GM21360 (cell line): ENCODE results near the gene JMJD8.
A peak's percentile ranks its signal among the peaks of the same experiment; 100 is the strongest.
"Not testable (repeated sequence)": the region's sequence is repeated elsewhere in the genome, so short reads cannot be mapped to it uniquely, and the experiment has no call there.

Experiments used
- ATAC-seq: cut with Tn5 transposase; IDR thresholded peaks from one replicate; pipeline ENCODE4 v1.9.1; 2021; ENCODE audit warnings: mild to moderate bottlenecking, moderate library complexity; ENCODE audit not compliant: unreplicated experiment

JMJD8 gene

DNA sequence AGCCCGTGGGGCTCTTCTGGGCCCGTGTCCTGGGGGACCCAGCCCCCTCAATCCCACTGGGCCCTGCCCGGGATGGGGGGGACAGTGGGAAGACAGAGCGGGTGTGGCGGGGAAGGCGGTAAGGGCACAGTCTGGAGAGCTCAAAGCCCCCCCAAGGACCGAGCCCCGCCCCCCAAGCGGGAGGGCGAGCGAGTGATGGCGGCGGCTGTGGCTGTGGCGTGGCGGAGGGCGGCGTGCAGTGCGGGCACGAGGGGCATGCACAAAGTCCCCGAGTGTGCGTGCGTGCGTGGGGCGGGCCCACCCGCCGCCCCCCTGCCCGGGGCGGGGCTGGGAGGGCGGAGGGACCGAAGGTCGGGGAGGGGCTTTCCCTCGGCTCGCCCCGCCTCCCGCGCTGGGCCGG lies 9.6 kb upstream of the JMJD8 start:
- ATAC-seq: no peak

DNA sequence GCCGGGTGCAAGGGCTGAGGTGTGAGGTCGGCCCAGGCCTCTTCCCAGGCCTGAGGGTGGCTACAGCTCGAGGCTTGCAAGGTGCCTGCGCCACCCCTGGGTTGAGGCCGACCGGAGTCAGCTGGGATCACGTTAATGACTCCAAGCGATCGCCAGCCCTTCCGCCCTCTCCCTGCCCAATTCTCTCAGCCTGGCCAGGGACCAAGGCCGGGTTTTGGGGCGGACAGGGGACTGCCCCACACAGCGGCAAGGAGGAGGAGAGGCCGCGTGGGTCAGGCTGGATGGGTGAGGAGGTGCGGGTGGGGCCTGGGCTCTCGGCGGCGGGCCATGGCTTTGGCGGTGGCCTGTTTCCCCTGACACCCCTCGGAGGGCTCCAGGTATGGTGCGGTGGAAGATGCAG lies 9.2 kb upstream of the JMJD8 start:
- ATAC-seq: no peak

DNA sequence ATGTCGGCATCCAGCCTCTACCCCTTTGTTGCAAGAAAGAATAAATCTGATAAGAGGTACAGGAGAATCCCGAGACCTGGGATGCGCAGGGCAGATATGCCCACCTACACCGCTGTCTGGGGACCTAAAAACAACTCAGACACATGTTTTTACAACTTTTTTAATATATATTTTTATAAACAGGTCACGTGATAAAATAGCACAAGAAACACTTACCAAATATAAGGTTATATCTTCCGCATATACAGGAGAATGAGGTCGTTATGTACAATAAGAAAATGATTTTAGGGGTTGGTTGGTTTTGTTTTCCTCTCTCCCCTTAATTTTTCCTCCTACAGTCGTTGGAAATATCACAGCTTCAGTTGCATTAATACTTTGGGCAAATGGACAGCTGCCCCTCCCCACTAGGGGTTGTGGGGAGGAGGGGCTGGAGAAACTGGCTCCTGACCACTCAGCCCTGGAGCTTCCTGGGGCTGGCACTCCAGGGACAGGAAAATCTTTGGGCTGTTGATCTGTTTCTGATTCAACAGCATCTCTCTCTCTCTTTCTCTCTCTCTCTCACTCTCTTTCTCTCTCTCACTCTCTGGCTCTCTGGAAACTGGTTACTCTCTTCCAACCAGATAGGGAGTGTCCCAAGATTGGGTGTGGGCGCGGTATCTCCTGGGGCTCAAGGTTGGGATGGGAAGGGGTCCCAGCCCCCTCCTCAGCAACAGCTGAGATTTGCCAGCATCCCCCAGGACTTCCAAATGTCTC lies 8.4 kb upstream of the JMJD8 start:
- no peak for ATAC-seq

DNA sequence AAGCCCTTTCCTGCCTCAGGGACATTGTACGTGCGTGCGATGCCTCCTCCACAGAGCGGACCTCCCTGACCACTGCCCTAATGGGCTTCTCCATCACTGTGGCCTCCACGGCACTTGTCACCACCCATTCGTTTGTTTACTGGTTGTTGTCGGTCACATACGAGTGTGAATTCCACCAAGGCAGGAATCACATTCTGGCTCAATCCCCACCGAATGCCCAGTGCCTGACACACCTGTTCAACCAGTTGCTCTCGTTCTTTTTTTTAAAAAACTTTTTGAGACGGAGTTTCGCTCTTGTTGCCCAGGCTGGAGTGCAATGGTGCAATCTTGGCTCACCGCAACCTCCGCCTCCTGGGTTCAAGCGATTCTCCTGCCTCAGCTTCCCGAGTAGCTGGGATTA lies 7.1 kb upstream of the JMJD8 start:
- ATAC-seq: not testable (repeated sequence)

DNA sequence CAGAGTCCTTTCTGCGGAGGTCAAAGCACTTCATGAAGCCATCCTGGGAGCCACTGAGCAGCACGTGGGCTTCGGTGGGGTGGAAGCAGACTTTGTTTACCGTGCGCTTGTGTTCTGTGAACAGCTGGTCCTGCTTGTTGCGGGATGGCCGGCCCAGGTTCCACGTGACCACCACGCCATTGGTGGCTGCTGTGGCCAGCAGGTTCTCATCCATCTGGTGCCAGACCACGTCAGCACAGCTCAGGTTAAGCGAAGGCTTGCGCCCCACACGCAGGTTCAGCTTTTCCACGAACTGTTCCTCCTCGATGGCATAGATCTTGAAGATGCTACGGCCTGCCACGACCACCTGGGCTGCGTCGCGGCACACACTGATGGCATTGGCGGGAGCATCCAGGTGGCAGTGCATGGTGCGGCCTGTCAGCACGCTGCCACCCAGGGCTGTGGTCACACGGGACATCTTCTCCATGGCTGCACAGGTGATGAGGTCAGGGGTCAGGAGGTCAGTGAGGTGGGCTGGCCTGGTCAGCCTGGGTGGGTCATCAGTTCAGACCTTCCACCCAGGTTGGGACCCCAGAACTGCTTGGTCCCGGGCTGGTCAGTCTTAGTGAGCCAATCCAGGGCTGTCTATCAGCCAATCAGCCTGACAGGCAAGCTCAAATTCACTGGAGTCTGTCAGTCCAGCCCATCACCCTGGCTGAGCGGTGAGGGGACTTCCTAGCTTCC lies 5.2 kb upstream of the JMJD8 start:
- ATAC-seq: no peak

DNA sequence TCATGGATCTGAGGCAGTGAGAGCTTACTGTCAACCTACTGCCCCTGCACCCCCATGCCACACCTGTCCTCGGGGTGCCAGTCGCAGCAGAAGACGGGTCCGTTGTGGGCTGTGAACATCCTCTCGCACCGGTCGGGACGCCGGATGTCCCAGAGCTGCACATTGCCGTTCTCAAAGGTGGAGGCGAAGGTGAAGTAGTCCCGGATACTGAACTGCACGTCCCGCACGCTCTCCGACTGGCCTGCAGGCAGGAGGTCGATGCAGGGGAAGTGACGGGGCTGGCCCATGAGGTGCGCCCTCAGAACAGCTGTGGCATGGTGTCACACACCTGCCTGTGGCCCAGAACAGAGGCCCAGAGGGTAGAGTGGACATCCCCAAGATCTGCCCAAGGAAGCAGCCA lies 3.4 kb upstream of the JMJD8 start:
- no peak for ATAC-seq

DNA sequence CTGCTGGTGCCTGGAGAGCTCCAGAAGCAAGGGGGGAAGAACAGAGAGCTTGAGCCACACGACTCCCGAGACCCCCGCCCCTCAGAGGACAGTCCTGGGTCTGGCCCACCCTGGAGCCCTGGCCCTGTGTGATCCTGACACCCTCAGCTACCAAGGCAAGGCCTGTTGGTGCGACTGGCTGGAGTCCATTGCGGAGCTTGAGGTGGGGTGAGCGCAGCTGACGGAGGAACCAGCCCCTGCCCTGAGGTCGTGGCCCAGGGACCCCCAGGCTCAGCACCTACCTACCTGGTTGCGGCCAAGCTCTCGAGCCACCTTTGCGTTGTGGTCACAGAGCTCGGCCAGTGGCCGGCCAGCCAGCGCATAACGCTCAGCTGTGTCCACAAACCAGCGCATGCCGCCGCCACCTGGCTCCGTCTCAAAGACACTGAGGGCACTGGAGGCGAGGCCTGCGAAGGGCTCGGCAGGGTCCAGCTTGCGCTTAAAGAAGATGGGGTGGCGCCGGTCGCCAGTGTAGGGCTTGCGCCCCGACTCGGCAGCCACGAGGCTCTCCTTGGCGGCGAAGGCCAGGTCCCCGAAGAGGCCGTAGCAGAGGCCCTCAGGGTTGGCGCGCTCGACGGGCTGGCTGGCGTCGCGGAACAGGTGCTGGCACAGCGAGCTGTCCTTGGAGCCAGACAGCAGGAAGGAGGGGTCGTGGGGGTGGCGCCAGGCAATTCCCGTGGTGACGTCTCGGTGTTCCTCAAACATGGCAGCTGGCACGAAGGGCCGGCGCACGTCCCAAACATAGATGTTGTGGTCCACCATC lies 2.5 kb upstream of the JMJD8 start:
- ATAC-seq: no peak

DNA sequence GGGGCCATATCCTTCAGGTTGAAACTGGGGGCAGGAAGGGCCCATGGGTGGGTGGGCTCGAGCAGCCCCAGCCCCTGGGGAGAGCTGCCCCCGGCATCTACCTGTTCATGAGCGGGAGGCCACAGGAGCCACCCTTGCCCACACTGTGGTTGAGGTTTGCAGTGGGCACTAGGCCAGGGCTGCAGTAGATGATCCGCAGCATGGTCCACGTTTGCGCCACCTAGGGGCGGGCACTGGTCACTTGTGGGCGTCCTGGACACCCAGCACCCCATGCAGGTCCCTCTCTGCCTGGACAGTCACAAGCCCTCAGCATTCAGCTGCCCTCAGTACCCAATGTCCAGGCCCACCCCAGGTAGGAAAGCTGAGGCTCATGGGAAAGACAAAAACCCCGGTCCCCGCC lies 1.8 kb upstream of the JMJD8 start:
- ATAC-seq: no peak

DNA sequence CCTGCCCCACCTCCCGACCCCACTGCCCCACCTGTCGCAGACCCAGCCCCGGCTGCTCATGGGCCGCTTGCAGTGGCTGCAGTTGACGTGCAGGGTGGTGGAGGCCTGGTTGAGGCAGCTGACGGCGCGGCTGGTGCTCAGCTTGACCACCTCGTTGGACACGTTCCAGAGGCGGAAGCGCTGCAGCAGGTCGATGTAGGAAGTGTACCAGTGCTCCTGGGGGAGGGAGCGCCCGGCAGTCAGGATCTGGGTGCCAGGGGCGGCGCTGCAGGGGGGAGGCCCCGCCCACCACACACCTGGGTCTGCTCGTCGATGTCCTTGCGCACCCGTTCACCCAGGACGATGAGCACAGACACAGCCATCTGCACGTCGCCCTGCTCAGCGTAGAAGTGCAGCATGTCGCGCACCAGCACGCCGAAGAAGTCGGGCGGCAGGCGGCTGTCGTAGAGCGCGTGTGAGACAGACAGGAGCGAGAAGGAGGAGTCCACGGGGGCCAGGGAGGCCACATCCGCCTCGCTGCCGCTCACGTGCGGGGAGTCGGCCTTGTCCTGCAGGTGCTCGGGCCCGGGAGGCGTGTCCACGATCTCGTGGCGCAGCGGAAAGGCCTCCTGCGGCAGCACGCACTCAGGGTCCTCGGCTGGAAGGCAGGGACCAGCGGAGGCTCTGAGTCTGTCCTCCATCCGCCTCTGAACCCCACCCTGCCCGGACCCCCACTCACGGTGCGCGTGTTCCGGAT lies 995 bp upstream of the JMJD8 start:
- no peak for ATAC-seq

DNA sequence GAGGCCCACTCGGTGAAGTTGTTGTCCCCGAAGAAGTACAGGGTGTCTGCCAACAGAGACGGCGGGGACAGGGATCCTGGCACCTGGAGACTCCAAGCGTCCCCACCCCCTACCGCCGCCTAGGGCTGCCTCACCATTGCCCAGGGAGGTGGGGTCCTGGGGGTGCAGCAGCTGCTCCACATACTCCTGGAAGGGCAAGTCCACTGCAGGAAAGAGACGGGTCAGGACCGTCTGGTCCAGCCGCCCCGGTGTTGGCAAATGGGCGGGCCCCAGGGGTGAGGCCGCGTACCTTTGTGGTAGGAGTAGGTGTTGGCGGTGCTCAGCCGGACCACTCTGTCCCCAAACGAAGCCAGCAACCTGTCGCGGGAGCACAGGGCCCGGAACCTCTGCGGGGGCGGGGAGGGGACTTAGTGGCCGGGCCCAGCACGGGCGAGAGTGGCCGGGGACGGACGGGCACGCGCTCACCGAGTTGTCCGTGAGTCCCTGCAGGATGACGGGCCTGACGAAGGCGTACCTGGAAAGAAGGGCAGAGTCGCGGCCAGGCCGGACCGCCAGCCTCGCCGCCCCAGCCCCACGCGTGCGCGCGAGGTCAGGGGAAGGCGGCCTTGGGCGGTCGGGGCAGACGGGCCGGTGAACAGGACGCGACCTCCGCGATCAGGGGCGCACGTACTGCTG lies 601 bp downstream of the JMJD8 start:
- no peak for ATAC-seq

DNA sequence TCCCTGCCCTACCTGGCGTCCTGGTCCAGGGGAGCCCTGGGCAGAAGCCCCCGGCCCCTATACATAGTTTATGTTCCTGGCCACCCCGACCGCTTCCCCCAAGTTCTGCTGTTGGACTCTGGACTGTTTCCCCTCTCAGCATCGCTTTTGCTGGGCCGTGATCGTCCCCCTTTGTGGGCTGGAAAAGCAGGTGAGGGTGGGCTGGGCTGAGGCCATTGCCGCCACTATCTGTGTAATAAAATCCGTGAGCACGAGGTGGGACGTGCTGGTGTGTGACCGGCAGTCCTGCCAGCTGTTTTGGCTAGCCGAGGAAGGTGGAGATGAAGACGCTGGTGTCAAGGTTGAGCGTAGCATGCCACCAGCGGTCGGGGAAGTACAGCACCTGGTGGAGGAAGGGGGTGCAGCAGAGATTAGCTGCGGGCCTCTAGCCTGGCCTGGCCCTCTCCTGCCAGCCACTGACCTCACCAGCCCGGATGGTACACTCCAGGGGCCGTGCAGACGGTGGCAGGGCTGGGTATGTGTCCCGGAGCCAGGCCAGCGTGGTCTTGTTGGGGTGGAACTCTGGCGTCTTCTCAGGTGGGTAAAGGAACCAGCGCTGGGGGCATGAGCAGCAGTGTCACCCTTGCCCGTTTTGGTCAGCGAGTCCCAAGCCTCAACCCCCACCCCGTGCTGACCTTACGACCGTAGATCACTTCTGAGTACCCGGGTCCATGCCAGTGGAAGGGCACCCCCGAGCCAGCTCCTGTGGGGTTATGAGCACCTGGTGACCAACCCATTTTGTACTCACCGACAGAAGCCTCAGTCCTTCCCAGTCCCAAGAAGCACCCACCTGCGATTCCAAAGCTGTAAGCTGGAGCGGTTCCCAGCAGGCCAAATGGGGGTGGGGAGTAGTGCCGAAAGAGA lies 1.4 kb downstream of the JMJD8 start:
- no peak for ATAC-seq

DNA sequence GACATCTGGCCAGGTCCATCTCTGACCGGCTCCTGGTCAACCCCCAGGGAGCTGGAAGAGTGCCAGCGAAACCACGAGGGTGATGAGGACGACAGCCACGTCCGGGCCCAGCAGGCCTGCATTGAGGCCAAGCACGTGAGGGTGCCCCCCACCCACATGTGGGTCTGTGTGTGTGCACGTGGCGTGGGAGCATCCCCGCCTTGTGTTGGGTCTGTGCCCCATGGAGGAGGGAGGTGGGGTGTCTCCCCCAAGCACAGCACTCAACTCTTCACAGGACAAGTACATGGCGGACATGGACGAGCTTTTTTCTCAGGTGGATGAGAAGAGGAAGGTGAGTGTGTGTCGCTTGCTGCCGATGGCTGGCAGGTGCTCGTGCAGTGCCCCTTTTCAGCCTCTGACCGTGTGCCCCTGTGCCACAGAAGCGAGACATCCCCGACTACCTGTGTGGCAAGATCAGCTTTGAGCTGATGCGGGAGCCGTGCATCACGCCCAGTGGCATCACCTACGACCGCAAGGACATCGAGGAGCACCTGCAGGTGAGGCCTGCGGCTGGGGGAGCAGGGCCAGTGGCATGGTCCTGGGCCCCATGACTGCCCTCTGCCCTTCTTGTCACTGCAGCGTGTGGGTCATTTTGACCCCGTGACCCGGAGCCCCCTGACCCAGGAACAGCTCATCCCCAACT lies 2.2 kb downstream of the JMJD8 start:
- no peak for ATAC-seq

DNA sequence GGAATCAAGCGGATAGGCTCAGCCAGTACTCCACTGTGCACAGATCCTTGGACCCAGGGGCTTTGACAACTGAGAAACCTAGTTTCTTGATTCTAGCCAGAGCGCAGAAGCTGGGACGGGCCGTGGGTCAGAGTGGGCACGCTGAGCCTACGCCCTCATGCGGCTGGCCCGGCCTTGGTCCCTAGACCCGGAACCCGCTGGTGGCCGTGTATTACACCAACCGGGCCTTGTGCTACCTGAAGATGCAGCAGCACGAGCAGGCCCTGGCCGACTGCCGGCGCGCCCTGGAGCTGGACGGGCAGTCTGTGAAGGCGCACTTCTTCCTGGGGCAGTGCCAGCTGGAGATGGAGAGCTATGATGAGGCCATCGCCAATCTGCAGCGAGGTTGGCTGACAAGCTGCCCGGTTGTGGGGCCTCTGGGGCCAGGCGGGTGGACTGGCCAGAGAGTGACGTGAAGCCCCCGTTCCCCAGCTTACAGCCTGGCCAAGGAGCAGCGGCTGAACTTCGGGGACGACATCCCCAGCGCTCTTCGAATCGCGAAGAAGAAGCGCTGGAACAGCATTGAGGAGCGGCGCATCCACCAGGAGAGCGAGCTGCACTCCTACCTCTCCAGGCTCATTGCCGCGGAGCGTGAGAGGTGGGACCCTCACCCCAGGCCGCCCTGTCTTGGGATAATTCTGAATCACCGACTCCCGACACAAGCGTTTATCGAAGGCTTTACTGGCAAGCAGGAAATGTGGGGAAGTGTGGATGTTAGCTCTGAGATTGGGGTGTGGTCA lies 3.0 kb downstream of the JMJD8 start:
- ATAC-seq: no peak

DNA sequence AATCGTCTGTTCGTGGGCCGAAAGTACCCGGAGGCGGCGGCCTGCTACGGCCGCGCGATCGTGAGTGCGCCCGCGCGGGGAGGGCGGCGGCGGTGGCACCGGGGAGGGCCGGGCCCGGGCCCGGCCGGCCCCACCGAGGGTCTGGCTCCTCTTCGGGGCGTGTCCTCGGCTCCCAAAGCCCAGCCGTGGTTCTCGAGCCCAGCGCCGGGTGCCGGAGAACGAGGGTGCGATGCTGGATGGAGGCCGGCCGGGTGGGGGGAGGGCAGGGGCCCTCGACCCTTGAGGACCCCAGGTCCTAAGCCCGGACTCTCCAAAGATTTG lies 3.5 kb downstream of the JMJD8 start:
- peak; percentile 0 for ATAC-seq

DNA sequence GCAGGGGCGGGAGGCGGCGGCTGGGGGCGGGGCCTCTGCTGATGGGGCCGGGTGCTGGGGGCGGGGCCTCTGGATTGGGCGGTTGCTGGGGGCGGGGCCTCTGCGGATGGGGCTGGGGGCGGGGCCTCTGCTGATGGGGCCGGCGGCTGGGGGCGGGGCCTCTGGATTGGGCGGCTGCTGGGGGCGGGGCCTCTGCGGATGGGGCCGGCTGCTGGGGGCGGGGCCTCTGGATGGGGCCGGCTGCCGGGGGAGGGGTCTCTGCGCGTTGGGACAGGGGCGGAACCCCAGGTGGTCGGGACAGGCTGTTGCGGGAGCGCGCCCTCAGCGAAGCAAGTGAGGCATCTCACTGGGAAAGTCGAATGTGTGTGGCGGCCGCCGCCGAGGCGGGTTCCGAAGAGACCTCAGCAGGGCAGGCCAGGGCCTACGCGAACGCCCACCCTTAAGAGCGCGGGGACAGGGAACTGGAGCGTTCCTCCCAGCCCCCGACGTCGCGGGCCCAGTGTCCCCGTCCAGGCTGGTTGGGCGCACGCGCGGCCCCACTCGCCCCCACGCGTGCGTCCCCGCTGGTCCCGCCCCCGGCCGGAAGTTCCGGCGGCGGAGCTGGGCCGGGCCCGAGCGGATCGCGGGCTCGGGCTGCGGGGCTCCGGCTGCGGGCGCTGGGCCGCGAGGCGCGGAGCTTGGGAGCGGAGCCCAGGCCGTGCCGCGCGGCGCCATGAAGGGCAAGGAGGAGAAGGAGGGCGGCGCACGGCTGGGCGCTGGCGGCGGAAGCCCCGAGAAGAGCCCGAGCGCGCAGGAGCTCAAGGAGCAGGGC lies 4.1 kb downstream of the JMJD8 start, which contains the start of gene STUB1:
Gene STUB1 (plus strand): TSS at position 597 of the 811 bp plus-strand sequence. CDS start 116 bp downstream, at position 713.
- peak; percentile 31 for ATAC-seq

DNA sequence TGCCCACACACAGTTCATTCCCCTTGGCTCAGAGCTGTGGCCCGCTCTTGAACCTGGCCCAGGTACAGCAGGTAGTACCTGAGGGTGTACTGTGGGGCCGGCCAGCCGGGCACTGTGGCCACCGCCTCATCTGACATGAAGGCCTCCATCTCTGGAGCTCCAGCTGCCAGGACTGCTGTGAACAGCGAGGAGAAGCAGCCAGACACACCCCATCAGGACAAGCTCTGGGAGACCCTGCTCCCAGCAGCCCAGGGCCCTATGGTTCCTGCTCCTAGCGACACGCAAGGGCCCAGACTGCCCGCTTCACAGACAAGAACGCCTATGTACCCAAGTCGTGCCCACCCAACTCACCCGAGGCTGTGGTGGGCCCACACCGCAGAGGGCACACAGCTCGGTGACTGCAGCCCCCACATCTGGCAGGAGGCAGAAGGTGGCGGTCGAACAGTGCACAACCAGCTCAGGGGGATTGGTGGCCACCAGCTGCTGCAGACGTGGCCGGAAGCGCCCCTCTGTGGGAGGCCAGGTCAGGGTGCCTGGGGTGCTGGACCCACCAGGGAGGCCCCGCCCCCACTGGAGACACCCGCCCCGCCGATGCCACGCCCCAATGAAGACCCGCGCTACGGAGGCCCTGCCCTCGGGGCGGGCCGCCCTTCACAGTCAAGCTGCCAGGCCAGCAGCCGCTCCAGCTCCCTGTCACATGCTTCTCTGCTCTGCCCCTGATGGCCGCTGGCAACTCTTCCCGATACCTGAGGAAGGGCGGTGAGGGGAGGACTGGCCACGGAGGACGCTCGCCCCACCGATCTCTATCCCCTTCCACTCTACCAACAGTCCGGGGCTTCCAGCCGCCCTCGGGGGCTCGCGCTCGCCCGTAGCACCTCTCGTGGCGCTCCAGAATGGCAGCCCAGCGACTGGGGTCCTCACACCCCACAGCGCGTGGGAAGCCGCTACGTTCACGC lies 5.0 kb downstream of the JMJD8 start:
- ATAC-seq: no peak
